GM11168 (cell line): ENCODE data around the gene PHF5A.
"Not testable (repeated sequence)": the region's sequence is repeated elsewhere in the genome, so short reads cannot be mapped to it uniquely, and the experiment has no call there.

Experiments
- in situ Hi-C: fragments of 300-500 bp; cut with MboI; formaldehyde crosslinking; loops from one replicate; pipeline ENCODE4 v1.12.0; 2022; ENCODE audit warnings: low sequenced_read_pairs; ENCODE audit not compliant: unreplicated experiment

The PHF5A gene

DNA sequence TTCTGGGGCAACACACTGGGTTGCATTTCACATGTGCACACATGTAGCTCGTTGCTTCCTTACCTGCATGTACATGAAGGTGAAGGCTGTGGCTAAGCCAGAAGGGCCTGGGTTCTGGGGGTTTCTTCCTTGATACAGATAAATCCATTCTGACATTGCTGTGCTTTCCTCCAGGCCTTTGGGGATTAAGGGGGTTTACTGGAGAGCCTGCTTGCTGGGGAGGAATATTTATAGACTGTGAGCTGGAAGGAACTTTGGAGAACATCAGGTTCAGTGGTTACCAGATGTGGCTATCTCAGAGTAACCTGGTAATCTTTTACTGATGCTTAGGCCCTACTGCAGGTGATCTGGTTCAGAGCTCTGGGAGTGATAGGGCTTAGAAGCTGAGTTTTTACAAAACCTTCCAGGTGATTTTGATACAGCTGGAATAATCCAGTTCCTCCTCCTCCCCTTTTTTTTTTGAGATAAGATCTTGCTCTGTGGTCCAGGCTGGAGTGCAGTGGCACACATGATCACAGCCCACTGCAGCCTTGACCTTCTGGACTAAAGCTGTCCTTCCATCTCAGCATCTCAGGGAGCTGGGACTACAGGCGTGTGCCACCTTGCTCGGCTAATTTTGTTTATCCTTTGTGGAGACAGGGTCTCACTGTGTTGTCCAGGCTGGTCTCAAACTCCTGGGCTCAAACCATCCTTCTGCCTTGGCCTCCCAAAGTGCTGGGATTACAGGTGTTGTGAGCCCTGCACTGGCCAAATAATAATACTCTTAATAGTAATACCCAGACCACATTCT, 20.3 kb upstream of the PHF5A start:
- in situ Hi-C loops, result no loop called here

DNA sequence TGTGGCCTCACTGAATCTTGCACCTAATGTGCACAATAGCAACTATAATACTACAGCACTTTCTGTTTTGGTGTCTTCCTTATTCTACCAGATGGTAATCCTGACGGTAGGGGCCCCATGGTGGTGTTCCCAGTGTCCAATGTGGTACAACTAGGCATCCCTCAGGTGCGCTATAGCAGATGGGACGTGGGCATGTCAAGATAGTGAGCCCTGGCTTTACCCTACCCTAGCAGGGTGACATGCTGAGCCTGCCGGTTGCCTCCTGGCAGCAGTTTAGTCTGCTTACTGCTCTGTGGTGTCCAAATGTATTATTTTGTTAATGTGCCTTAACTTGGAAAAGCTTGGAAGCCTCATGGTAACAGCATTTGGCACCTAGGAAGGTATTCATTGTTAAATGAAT, 19.6 kb upstream of the PHF5A start:
- in situ Hi-C loops, result no loop called here

DNA sequence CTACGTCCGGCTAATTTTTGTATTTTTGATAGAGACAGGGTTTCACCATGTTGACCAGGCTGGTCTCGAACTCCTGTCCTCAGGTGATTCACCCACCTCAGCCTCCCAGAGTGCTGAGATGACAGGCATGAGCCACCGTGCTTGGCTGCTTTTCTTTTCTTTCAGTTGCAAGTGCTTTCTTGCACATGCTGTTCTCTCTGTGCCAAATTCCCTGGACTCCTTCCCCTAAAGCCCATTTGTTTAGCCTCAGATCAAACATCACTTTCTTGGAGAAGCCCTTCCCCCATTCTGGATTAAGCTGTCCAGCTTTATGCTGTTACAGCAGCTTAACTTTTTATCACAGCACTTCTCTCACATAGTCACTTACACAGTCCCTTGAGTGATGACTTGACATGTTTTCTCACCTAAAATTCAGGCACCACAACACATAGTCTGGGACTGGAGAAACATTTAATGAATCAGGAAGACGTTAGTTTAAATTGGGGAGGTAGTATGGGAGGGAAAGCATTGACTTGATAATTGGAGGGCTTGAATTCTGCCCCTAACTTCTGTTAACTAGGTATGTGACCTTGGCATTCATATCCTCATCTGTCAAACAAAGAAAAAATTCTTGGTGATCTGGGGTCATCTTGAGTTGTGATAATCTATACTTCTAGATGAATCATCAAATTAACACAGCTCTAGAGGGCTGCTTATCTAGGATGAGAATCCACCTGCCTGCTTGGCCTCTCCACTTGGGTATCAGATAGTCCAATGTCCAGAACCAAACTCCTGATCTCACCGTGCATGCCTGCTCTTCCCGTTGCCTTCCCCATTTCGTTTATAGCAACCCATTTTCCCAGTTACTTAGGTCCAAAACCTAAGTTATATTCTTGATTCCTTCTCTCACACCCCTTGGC, 18.8 kb upstream of the PHF5A start:
- in situ Hi-C loops, result no loop called here

DNA sequence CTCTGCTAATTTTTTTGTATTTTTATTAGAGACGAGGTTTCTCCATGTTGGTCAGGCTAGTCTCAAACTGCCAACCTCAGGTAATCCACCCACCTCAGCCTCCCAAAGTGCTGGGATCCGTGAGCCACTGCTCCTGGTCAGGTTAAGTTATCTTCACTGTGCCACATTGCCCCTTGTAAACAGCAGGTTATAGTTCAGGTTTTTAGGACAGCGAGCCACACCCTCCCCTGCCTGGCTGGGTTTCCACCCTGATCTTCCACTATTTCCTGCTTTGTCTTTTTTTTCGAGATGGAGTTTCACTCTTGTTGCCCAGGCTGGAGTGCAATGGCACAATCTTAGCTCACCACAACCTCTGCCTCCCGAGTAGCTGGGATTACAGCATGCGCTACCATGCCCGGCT, 16.5 kb upstream of the PHF5A start:
- in situ Hi-C loops, result no loop called here

DNA sequence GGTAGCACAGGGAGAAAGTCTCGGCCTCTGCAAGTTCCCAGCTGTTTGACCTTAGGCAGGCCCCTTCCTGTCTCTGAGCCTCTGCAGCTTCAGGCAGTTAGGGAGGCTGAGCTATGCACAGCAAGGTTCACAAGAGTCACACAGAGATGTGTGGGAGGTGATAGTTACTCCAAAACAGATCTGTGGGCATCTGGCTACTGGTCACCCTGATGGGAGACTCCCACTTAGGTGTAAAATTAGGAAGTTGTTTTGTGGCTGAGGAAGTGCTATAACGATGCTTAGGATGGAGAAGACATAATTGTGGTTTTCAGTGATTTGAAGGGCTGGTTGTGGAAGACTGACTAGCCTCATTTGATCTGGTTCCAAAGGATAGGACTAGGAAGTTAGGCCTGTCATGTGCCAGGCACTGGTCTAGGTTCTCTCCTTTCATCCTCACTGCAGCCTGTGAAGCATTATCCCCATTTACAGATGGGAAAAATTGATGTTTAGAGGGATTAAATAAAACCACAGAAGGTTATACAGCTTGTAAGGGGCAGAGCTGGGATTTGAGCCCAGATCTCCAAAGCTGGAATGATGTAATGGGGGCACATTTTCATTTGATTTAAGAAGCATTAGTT, 13.9 kb upstream of the PHF5A start:
- in situ Hi-C loops, result no loop called here

DNA sequence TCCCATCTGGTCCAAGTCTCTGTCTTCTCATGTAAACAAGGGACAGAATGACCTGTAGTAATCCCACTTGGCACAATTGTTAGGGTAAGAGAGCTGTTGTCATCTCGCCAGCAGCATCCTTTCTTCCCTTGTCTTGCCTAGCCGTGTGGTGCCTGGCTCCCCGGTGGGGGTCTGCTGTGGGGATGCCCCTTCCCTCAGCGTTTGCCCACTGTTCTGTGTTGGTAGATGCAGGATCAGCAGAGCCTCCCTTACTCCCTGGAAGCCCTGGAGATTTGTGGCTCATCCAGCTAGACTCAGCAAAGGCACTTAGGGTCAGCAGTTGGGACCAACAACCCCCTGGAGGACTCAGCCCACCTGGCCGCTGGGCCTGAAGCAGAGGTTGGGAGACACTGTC, 13.4 kb upstream of the PHF5A start:
- in situ Hi-C loops, result no loop called here

DNA sequence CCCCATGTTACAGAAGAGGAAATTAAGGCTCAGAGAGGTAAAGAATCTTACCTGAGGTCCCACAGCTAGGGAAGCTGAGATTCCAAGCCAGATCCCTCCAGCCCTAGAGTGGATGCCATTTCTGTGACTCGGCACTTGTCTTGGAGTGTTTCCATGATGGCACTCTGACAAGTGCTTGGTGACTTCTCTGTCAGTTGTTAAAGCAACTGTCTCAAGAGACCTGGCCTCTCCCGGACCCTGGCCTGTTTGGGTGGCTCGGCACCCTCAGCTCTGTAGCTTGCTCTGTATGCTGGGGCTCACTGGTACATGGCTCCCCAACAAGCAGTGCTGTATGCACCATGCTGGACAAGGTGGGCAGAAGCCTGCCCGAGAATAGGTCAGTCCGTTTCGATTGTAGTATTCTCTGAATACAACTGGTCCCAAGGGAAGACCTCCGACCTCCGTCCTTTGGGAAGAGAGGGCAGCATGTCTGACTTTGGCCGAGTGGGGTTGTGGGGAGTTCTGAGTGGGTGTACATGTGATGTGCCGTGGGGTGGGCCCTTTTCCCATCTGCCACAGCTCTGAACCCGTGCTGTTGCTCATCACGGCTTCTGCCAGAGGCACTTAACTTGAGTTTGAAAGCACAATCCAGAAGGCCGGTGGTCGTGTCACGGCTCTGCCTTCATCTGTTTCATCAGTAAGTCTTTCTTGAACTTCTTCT, 12.8 kb upstream of the PHF5A start:
- in situ Hi-C loops, result no loop called here

DNA sequence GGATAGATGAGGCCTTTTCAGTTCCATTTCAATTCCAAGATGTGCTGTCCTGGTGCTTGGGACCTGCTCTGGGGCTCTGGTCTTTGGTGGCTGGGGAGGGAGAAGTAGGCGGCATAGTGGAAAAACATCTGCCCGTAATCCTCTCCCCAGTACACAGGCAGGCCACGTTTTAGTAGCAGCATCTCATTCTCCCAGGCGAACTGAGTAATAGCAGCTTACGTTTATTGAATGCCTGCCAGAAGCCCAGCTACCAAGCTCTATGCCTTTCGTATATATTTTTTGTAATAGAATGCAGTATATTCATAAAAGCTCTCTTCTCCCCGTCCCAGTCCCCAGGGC, 11.9 kb upstream of the PHF5A start:
- in situ Hi-C loops, result no loop called here

DNA sequence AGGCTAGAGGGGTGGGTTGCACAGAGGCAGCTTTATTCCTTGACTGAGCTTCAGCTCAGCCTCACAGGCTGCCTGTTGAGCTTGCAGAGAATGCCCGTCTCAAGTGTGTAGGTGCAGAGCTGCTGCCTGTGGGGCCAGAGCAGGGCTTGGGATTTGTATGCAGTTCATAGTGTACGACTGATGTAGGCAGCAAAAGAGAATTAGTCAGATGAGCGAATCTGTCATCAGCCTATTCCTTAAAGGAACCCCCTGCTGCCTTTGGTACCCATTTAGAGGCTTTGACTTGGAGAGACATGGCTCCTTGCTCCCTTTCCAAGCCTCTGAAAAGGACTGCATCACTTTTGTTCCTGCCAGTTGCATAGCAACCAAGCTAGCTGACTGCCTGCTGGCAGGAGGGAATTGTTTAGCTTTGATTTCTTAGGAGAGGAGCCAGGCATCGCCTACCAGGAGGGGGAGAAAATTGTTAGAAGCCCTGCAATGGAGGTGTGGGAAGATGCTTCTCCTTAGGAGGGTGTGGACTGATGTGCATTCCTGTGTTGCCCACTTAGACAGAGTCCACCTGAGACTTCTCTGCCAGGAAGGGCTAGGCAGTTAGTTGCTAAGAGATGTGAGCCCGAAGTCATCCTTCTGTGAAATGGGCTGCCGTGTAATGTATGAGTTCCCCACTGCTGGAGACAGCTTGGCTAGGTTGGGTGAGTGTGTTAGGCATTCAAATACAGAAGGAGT, 11.3 kb upstream of the PHF5A start:
- in situ Hi-C loops, result no loop called here

DNA sequence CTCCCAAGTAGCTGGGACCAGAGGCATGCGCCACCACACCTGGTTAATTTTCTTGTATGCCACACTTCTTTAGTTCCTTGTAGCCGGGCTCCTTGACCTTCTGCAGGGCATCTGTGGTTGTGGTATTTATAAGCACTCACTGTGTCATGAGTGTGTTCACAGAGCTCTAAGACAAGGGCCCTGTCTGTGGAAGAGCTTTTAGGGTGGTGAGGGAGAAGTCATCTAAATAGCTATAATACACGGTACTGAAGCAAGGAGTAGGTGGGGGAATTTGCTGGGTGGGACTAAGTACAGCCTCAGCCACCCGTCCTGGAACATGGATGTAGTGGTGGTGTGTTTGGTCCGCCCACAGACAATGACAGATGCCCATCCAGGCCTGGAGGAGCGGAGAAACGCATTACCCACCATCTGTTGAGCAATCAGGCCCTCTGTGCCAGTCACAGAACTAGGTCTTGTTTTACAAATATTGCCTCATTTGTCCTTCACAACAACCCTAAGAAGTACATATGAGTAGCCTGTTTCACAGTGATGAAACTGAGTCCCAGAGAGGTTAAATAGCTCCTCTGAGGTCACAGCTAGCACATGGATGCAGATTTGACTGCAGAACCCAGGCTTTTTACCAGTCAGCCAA, 10.5 kb upstream of the PHF5A start:
- in situ Hi-C loops, result no loop called here

DNA sequence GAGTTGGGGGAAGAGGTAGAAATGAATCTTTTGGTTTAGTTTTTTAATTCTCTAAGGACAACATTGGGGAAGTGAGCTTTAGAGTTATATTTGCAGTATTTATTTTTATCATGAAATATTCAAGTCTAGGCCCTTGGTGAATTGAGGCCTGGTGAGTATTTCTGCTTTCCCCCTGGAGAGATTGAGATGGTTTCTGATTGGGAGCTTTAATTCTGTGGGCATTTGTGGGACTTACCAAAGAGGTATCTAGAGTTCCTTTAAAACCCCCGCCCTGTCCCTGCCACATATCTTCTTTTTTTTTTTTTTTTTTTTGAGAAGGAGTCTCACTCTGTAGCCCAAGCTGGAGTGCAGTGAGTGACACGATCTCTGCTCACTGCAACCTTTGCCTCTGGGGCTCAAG, 10.0 kb upstream of the PHF5A start:
- in situ Hi-C loops, result no loop called here

DNA sequence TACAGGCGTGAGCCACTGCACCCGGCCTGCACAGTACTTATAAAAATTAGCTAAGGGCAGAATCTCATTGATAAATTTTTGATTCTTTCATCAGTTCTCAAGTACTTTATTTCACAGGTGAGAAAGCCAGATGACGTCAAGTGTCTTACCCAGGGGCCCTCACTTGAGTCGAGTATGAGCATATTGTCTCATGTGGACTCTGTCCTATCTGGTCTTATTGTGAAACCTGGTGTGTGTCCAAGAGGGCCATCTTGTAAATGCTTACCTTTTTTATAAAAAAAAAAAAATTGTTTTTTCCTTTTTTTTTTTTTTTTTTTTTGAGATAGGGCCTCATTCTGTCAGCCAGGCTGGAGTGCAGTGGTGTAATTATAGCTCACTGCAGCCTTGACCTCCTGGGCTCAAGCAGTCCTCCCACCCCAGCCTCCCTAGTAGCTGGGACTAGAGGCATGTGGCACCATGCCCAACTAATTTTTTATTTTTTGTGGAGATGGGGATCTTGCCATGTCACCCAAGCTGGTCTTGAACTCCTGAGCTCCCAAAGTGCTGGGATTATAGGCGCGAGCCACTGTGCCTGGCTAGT, 6.5 kb upstream of the PHF5A start:
- in situ Hi-C loops, result no loop called here

DNA sequence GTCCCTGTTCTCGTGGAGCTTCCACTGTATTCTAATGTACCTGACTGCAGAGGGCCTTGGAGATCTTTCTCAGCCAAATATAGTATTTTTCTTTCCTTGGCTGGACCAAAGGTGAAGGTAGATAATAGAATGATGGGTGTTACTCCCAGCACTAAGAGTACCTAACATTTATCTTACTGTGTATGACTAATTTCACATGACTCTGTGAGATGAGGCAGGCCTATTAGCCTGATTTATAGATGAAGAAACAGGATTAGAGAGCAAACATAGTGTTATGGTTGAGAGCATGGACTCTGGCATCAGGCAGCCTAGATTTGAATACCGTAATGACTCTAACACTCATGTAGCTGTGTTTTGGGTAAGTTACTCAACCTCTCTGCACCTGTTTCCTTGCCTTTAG, 3.1 kb upstream of the PHF5A start:
- in situ Hi-C loops, result no loop called here

DNA sequence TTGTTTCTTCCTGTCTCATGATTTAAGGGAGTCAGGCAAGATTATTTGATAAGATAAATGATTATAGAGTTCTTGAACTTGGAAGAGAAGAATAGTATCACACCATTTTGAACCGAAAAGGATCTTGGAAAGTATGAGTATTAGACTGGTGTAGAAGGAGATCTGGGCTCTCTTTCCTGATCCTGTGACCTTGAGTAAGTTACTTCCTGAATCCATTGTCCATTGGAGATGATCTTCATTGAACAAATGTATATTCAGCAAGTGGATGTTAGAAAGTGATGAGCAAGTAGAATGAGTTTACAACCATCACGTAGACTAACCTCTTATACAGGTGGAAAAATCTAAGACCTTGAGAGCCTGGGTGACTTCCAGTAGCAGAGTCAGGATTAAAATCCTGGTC, 2.4 kb upstream of the PHF5A start:
- in situ Hi-C loops, result no loop called here

DNA sequence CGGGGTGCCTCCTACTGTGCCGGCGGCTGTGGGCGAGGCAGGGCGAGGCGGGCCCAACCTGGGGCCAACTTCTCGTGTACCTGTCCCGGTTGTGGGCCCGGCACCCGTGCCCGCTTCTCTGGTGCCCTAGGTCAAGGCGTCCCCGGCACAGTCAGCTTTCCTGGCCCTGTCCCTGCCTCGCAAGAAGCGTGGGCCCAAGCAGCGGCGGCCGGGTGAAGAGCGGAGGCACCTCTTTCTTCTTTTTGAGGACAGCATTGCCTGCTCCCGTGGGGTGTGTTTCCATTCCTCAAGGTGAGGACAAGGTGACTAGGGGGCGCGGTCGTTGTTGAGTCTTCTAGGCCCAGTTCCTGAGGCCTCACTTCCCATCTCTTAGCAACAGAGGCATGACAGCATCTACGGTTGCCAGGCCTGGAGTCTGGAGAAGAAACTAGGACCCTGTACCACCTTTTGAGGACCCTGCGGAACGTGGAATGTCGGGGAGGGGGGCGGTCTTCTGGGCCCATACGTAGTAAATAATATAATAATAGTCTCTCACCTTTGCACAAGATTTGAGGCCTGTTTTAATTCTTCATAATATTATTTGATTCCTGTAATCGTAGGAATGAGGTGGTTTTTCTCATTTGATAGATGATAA, 843 bp upstream of the PHF5A start:
- in situ Hi-C loops, result no loop called here

DNA sequence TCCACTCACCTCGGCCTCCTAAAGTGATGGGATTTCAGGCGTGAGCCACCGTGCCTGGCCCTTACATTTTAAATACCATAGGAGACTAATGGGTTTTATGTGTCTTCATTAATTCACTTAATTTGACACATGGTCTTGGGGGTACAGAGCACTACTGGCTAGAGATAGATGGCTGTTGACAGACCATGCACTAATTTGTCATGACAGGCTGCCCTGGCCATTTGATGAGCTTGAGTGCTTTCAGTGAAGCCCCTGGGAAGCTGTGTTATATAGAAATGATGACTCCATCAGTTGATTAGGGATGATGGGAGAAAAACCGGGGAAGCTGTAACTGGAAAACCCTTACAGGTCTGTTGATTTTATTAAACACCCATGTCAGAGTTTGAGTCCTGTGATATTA, 6.6 kb downstream of the PHF5A start:
- in situ Hi-C loops, result no loop called here

DNA sequence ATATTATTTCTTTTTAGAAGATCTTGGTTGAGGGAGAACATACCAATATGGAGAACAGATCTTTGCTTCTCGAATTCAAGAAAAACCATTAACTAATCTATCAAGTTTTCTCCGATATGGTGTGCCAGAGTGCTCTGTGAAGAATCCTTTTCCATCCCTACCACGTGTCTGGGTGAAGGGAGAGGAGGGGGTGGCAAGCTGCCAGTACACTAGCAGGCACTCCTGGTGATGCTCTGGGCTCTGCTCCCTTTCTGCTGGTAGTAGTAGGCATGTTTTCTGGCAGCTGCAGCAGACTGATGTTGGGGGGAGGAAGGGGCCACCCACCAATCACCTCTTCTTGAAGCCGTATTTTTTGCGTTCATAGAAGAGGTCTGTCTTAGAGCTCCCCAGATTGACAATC, 8.4 kb downstream of the PHF5A start:
- in situ Hi-C loops, result not testable (repeated sequence)

DNA sequence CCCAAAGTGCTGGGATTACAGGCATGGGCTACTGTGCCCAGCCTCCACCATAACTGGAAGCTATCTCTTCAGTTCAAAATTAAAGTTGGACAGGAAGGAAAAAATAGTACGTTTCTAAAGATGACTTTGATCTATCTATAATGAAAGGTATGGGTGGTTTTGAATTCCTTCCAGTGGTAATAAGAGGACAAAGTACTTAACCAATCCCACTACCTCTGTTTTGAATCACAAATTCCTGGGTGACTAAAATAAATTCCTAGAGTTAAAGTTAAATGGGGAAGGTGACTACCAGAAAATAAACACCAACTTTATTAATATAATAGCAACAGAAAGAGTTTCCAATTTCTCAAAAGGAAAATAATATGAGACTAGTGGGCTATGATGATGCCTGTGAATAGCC, 9.1 kb downstream of the PHF5A start:
- in situ Hi-C loops, result no loop called here
